SK-N-SH (cell line): ENCODE data around the gene TMEM223. TPM values are rescaled to one million over a fixed set of nuclear protein-coding genes. Genes with fewer than 3 reads are reported as not detected.

Source experiments
- CTCF ChIA-PET: fragments of 300-600, 350-600 bp; formaldehyde crosslinking; extraction: SDS; loops from one replicate; lab custom pipeline; 2021; lab: Yijun Ruan, JAX
- POLR2A ChIA-PET: fragments of 350-600 bp; sonication (Branson Sonifier 250); formaldehyde crosslinking; extraction: SDS; loops from one replicate; lab custom pipeline; 2020; ENCODE audit warnings: antibody characterized with exemption, inconsistent platforms; lab: Yijun Ruan, JAX
- DNase-seq: peaks from one replicate; pipeline ENCODE4 v3.0.0; 2012
- H2AFZ ChIP-seq: fragments of 200-600 bp; sonication (generic); 2 replicates; pipeline ENCODE4 v1.8.1; 2016; ENCODE audit warnings: antibody characterized with exemption, mild to moderate bottlenecking, low read depth
- H3F3A ChIP-seq: fragments of 200-600 bp; sonication (generic); replicated peaks from 2 replicates; pipeline ENCODE3; 2016; ENCODE audit warnings: antibody characterized with exemption, mild to moderate bottlenecking; ENCODE audit not compliant: insufficient read depth
- H3K27ac ChIP-seq, 2 experiments: fragments of 200-500 bp in 1 of 2; fragments of 200-600 bp in 1 of 2; sonication (Bioruptor generic) in 1 of 2; sonication (generic), shearing (Covaris generic) in 1 of 2; 2 replicates each; pipeline versions ENCODE4 v1.5.1 to v1.6.1; 2014 to 2016; ENCODE audit warnings: low read depth in 2 of 2, inconsistent platforms in 1 of 2, low read length in 1 of 2, mild to moderate bottlenecking in 1 of 2, mixed read lengths in 1 of 2
- H3K27me3 ChIP-seq: fragments of 200-600 bp; sonication (generic), shearing (Covaris generic); 2 replicates; pipeline ENCODE4 v1.6.1; 2016; ENCODE audit warnings: mixed run types; ENCODE audit not compliant: insufficient read depth
- H3K36me3 ChIP-seq, 2 experiments: fragments of 200-500 bp in 1 of 2; fragments of 200-600 bp in 1 of 2; sonication (Bioruptor generic) in 1 of 2; sonication (generic) in 1 of 2; replicated peaks in 1 of 2; 2 replicates each; pipeline versions ENCODE3 to v1.5.1; 2014 to 2016; ENCODE audit warnings: low read length in 1 of 2, mild to moderate bottlenecking in 1 of 2; ENCODE audit not compliant: insufficient read depth in 2 of 2, control insufficient read depth in 1 of 2
- H3K4me1 ChIP-seq, 2 experiments: fragments of 200-500 bp in 1 of 2; fragments of 200-600 bp in 1 of 2; sonication (Bioruptor generic) in 1 of 2; sonication (generic), shearing (Covaris generic) in 1 of 2; 2 replicates each; pipeline versions ENCODE4 v1.5.1 to v1.6.1; 2014 to 2016; ENCODE audit warnings: low read depth in 1 of 2, low read length in 1 of 2, mixed run types in 1 of 2; ENCODE audit not compliant: insufficient read depth in 2 of 2, control insufficient read depth in 1 of 2
- H3K4me2 ChIP-seq: fragments of 200-600 bp; sonication (generic), shearing (Covaris generic); 2 replicates; pipeline ENCODE4 v1.6.1; 2017; ENCODE audit warnings: mixed run types
- H3K4me3 ChIP-seq, 2 experiments: fragments of 200-500 bp in 1 of 2; fragments of 200-600 bp in 1 of 2; sonication (Bioruptor generic) in 1 of 2; sonication (generic), shearing (Covaris generic) in 1 of 2; 2 replicates each; pipeline versions ENCODE4 v1.5.1 to v1.8.1; 2014 to 2016; ENCODE audit warnings: low read depth in 2 of 2, inconsistent platforms in 1 of 2, low read length in 1 of 2, mild to moderate bottlenecking in 1 of 2, mixed read lengths in 1 of 2, moderate library complexity in 1 of 2
- H3K79me2 ChIP-seq: fragments of 200-600 bp; sonication (generic); 2 replicates; pipeline ENCODE4 v1.8.1; 2017; ENCODE audit warnings: mild to moderate bottlenecking; ENCODE audit not compliant: insufficient read depth
- H3K9ac ChIP-seq: fragments of 200-600 bp; sonication (generic); 2 replicates; pipeline ENCODE4 v1.6.1; 2017; ENCODE audit warnings: mixed run types
- H3K9me2 ChIP-seq: fragments of 200-600 bp; sonication (generic); 2 replicates; pipeline ENCODE4 v1.6.1; 2017; ENCODE audit warnings: mixed run types
- H3K9me3 ChIP-seq: fragments of 200-600 bp; sonication (generic); 2 replicates; pipeline ENCODE4 v1.6.1; 2017; ENCODE audit warnings: mixed run types, mild to moderate bottlenecking, moderate library complexity
- H4K20me1 ChIP-seq: fragments of 200-600 bp; sonication (generic); 2 replicates; pipeline ENCODE4 v1.6.1; 2017; ENCODE audit warnings: mild to moderate bottlenecking, mixed run types; ENCODE audit not compliant: insufficient read depth
- CHD2 ChIP-seq: fragments of 150-350 bp; IDR thresholded peaks from 2 replicates; pipeline ENCODE4 v1.6.1; 2018; ENCODE audit warnings: low read length; ENCODE audit not compliant: partially characterized antibody
- EP300 ChIP-seq, 2 experiments: IDR thresholded peaks; 2 replicates each; pipeline versions ENCODE4 v1.4.0 to v1.6.1; 2012; ENCODE audit warnings: borderline replicate concordance in 1 of 2, low read depth in 1 of 2, low read length in 1 of 2
- EZH2phosphoT487 ChIP-seq: fragments of 200-600 bp; sonication (generic); IDR thresholded peaks from 2 replicates; pipeline ENCODE4 v1.6.1; 2017; ENCODE audit warnings: low read depth, mixed run types, mild to moderate bottlenecking, antibody characterized with exemption, moderate library complexity, borderline replicate concordance
- FOSL2 ChIP-seq: IDR thresholded peaks from 2 replicates; pipeline ENCODE4 v1.4.0; 2012; ENCODE audit warnings: low read depth, mild to moderate bottlenecking, moderate library complexity, borderline replicate concordance
- GABPA ChIP-seq: IDR thresholded peaks from 2 replicates; pipeline ENCODE4 v1.4.0; 2012; ENCODE audit warnings: low read depth, mild to moderate bottlenecking
- GATA2 ChIP-seq: sonication (generic); formaldehyde crosslinking; IDR thresholded peaks from 2 replicates; pipeline ENCODE4 v1.5.0; 2020; ENCODE audit warnings: mild to moderate bottlenecking, missing genetic modification reagents
- MEF2A ChIP-seq: IDR thresholded peaks from 2 replicates; pipeline ENCODE4 v1.4.0; 2012; ENCODE audit warnings: low read depth, borderline replicate concordance
- MXI1 ChIP-seq: IDR thresholded peaks from 2 replicates; pipeline ENCODE4 v1.6.1; 2012; ENCODE audit warnings: mild to moderate bottlenecking, low read depth, low read length, improper control_type of control experiment
- NFIC ChIP-seq: IDR thresholded peaks from 2 replicates; pipeline ENCODE4 v1.4.0; 2012; ENCODE audit warnings: borderline replicate concordance
- NRF1 ChIP-seq: IDR thresholded peaks from 2 replicates; pipeline ENCODE4 v1.6.1; 2012; ENCODE audit warnings: low read depth, mild to moderate bottlenecking, low read length
- PBX3 ChIP-seq: IDR thresholded peaks from 2 replicates; pipeline ENCODE4; 2012
- POLR2AphosphoS5 ChIP-seq: IDR thresholded peaks from 2 replicates; pipeline ENCODE4 v1.6.1; 2012; ENCODE audit warnings: low read depth, low read length
- RAD21 ChIP-seq: IDR thresholded peaks from 2 replicates; pipeline ENCODE4 v1.6.1; 2012; ENCODE audit warnings: mild to moderate bottlenecking, low read length
- RCOR1 ChIP-seq: fragments of 150-350 bp; IDR thresholded peaks from 2 replicates; pipeline ENCODE4 v1.6.1; 2017; ENCODE audit warnings: antibody characterized with exemption, low read length
- REST ChIP-seq: IDR thresholded peaks from 2 replicates; pipeline ENCODE4 v1.6.1; 2012; ENCODE audit warnings: mild to moderate bottlenecking, low read depth, low read length, moderate library complexity
- RFX5 ChIP-seq: IDR thresholded peaks from 2 replicates; pipeline ENCODE4 v1.6.1; 2012; ENCODE audit warnings: mild to moderate bottlenecking, improper control_type of control experiment, low read length
- SMC3 ChIP-seq: IDR thresholded peaks from 2 replicates; pipeline ENCODE4 v1.6.1; 2012; ENCODE audit warnings: low read depth, low read length, improper control_type of control experiment
- TCF12 ChIP-seq: IDR thresholded peaks from 2 replicates; pipeline ENCODE4 v1.4.0; 2012
- YY1 ChIP-seq: IDR thresholded peaks from 2 replicates; pipeline ENCODE4 v1.4.0; 2012; ENCODE audit warnings: low read depth, mild to moderate bottlenecking
- ZBTB33 ChIP-seq: IDR thresholded peaks from 2 replicates; pipeline ENCODE4 v1.4.0; 2012; ENCODE audit warnings: low read depth, borderline replicate concordance
- WGBS: methylation state at CpG from one replicate; pipeline ENCODE4 v1.1.6; 2017; ENCODE audit warnings: low lambda C conversion rate; 5-methylcytosine and 5-hydroxymethylcytosine counted together
- polyA plus RNA-seq, 3 experiments: library from polyadenylated mRNA; depleted of rRNA; stranded (reverse); fragments of >200 nt; gene quantifications; 2 replicates each; pipeline ENCODE4 v1.2.3, GENCODE V29; 2012

Gene TMEM223
- polyA plus RNA-seq, 1 of the 3 experiments (the other 2 are of a cell fraction), result 30.4 TPM

- Histone ChIP-seq H3K27me3 (no peaks in the 10 kb centered on the region), H3K27ac (peak overlapping the region in 1 of 2 experiments; percentile 26; a peak in 1 of 4 replicates), H3K79me2 (peaks cover 29% of the 10 kb centered on the region), H2AFZ (no peak overlapping the region), H3K36me3 (peaks cover 69 to 78% of the 10 kb centered on the region in 2 experiments), H3K4me1 (peaks cover 9 to 17% of the 10 kb centered on the region in 2 experiments; a peak in 3 of 4 replicates), H4K20me1 (no peaks in the 10 kb centered on the region), H3K4me3 (no peak overlapping the region), H3K4me2 (no peak overlapping the region), H3F3A (peaks cover 52% of the 10 kb centered on the region), H3K9ac (no peak overlapping the region), H3K9me3 (no peaks in the 10 kb centered on the region), H3K9me2 (no peaks in the 10 kb centered on the region)
- TF ChIP-seq GATA2 (no peak), CHD2 (no peak), PBX3 (no peak), GABPA (no peak), EP300 (IDR thresholded peaks at IDR 0.05; ENCODE audit: borderline replicate concordance in 1 of 2, low read depth in 1 of 2, low read length in 1 of 2) (no peak), YY1 (no peak), NFIC (no peak), NRF1 (no peak), FOSL2 (no peak), TCF12 (no peak), ZBTB33 (no peak), EZH2phosphoT487 (no peak), SMC3 (no peak), POLR2AphosphoS5 (no peak), RFX5 (no peak), RCOR1 (no peak), REST (no peak), MEF2A (no peak), RAD21 (no peak), MXI1 (no peak)
- POLR2A ChIA-PET, result interaction anchor here (0.9 to 1.5 kb wide), 2 partner anchors 9 to 61 kb away, joined by 3 to 5 read pairs; no protein-coding TSS in a partner anchor
- no peak for DNase-seq
- 57% methylated on average over 8 of the region's 8 CpGs for WGBS
- CTCF ChIA-PET, result interaction anchor here (0.7 to 4.4 kb wide), 4 partner anchors 8 to 113 kb away, joined by 3 to 25 read pairs (median 4); partner anchors contain the start of gene TMEM179B
Measured at GRCh38 chr11:62794201-62794775, 2.5 kb upstream of the TMEM223 start.
